Caco-2 (cell line): Measurements from ENCODE around the gene TWIST2. TPM values are rescaled to one million over a fixed set of nuclear protein-coding genes. Genes with fewer than 3 reads are reported as not detected.
A peak's percentile ranks its signal among the peaks of the same experiment; 100 is the strongest.

Source experiments
- BruUV-seq: library from RNA; stranded (reverse); fragments of 400-500 nt; replicated peaks from 2 replicates; lab custom pipeline; 2021; lab: Mats Ljungman, UMichigan
- CTCF ChIA-PET: fragments of 300-600 bp; sonication (Branson Sonifier 250); formaldehyde crosslinking; loops from one replicate; lab custom pipeline; 2022; ENCODE audit warnings: antibody characterized with exemption; lab: Charles Lee
- POLR2A ChIA-PET: fragments of 300-600 bp; sonication (Branson Sonifier 250); formaldehyde crosslinking; loops from one replicate; lab custom pipeline; 2022; ENCODE audit warnings: antibody characterized with exemption; lab: Charles Lee
- DNase-seq, 2 experiments: peaks; one replicate each; pipeline versions ENCODE4 v3.0.0 to v3.0.0-alpha.2; 2020 to 2022
- H3K27me3 ChIP-seq: replicated peaks from 2 replicates; pipeline ENCODE4 v1.6.0; 2011; ENCODE audit warnings: low read length; ENCODE audit not compliant: control insufficient read depth, insufficient read depth
- H3K36me3 ChIP-seq: 2 replicates; pipeline ENCODE4 v1.5.1; 2011; ENCODE audit warnings: low read length; ENCODE audit not compliant: control insufficient read depth, insufficient read depth
- H3K4me1 ChIP-seq: fragments of 250-450 bp; sonication (Bioruptor Pico); 2 replicates; pipeline ENCODE4 v1.5.1; 2020; ENCODE audit warnings: mild to moderate bottlenecking
- H3K4me3 ChIP-seq: 2 replicates; pipeline ENCODE4 v1.5.1; 2011; ENCODE audit warnings: low read depth, mild to moderate bottlenecking, control low read depth, low read length
- H3K9me3 ChIP-seq: fragments of 250-450 bp; sonication (Bioruptor Pico); 2 replicates; pipeline ENCODE4 v1.5.1; 2020; ENCODE audit warnings: mild to moderate bottlenecking, moderate library complexity
- H3K27ac Mint-ChIP-seq: one replicate; pipeline ENCODE4 v1.8.0; 2022; ENCODE audit warnings: mixed read lengths; ENCODE audit not compliant: unreplicated experiment
- H3K27me3 Mint-ChIP-seq: one replicate; pipeline ENCODE4 v1.8.0; 2022; ENCODE audit warnings: mixed read lengths; ENCODE audit not compliant: insufficient read depth, unreplicated experiment
- H3K36me3 Mint-ChIP-seq: one replicate; pipeline ENCODE4 v1.8.0; 2022; ENCODE audit warnings: mild to moderate bottlenecking, mixed read lengths; ENCODE audit not compliant: insufficient read depth, unreplicated experiment
- H3K4me1 Mint-ChIP-seq: one replicate; pipeline ENCODE4 v1.8.0; 2022; ENCODE audit warnings: low read depth, mixed read lengths; ENCODE audit not compliant: unreplicated experiment
- H3K4me3 Mint-ChIP-seq: one replicate; pipeline ENCODE4 v1.8.0; 2022; ENCODE audit warnings: mild to moderate bottlenecking, moderate library complexity, mixed read lengths; ENCODE audit not compliant: unreplicated experiment
- H3K9me3 Mint-ChIP-seq: one replicate; pipeline ENCODE4 v1.8.0; 2022; ENCODE audit warnings: mixed read lengths; ENCODE audit not compliant: unreplicated experiment
- CTCF ChIP-seq, 2 experiments: fragments of 200-600 bp in 1 of 2; IDR thresholded peaks; 1 replicate in 1 of 2; 2 replicates in 1 of 2; pipeline versions ENCODE4 v1.5.1 to v1.8.0; 2011 to 2022; ENCODE audit warnings: antibody characterized with exemption in 1 of 2, control low read depth in 1 of 2, inconsistent platforms in 1 of 2, low read depth in 1 of 2, low read length in 1 of 2, mild to moderate bottlenecking in 1 of 2, moderate library complexity in 1 of 2; ENCODE audit not compliant: insufficient read depth in 1 of 2, severe bottlenecking in 1 of 2, unreplicated experiment in 1 of 2
- intact Hi-C: fragments of 100-400 bp; cut with micrococcal nuclease; formaldehyde crosslinking; loops from one replicate; pipeline ENCODE4 v1.10.0; 2022; ENCODE audit not compliant: unreplicated experiment
- total RNA-seq: library from RNA; stranded (reverse); gene quantifications from 2 replicates; pipeline ENCODE4 v1.2.3, GENCODE V29; 2022

TWIST2 gene
- total RNA-seq, 1 experiment from 2014 or later, result not detected

GRCh38 chr2:238865015-238865719 is 17.3 kb downstream of the TWIST2 start:
- CTCF ChIA-PET, result no interaction called here
- Mint-ChIP-seq H3K4me1 (peaks cover 10% of the 10 kb centered on the region), H3K4me3 (peak overlapping the region; percentile 59)

GRCh38 chr2:238865744-238866355 is 18.0 kb downstream of the TWIST2 start:
- Mint-ChIP-seq H3K27me3 (no peaks in the 10 kb centered on the region), H3K4me1 (peaks cover 10% of the 10 kb centered on the region), H3K4me3 (no peak overlapping the region), H3K9me3 (no peaks in the 10 kb centered on the region), H3K27ac (no peak overlapping the region), H3K36me3 (peaks cover 5% of the 10 kb centered on the region)
- Histone ChIP-seq H3K4me3 (no peak overlapping the region), H3K9me3 (no peaks in the 10 kb centered on the region), H3K4me1 (peaks cover 22% of the 10 kb centered on the region), H3K27me3 (no peaks in the 10 kb centered on the region), H3K36me3 (no peaks in the 10 kb centered on the region)
- ChIA-PET CTCF (no interaction called here), POLR2A (no interaction called here)
- BruUV-seq, result no TSS peak
- intact Hi-C loops, result no loop called here
- DNase-seq, result no peak
- no peak for TF ChIP-seq CTCF (IDR thresholded peaks at IDR 0.05; ENCODE audit: insufficient read depth in 1 of 2, low read depth in 1 of 2, low read length in 1 of 2, severe bottlenecking in 1 of 2, unreplicated experiment in 1 of 2)

More at GRCh38 chr2:238865015-238865719, 17.3 kb downstream of the TWIST2 start:
- TF ChIP-seq CTCF (IDR thresholded peaks at IDR 0.05; ENCODE audit: insufficient read depth in 1 of 2, low read depth in 1 of 2, low read length in 1 of 2, severe bottlenecking in 1 of 2, unreplicated experiment in 1 of 2), result no peak
- intact Hi-C loops, result no loop called here
- Mint-ChIP-seq H3K36me3 (peaks cover 5% of the 10 kb centered on the region), H3K27ac (no peak overlapping the region), H3K9me3 (no peaks in the 10 kb centered on the region), H3K27me3 (no peaks in the 10 kb centered on the region)
- H3K9me3 ChIP-seq, result no peaks in the 10 kb centered on the region
- POLR2A ChIA-PET, result no interaction called here
- DNase-seq, result no peak
- H3K36me3 ChIP-seq, result no peaks in the 10 kb centered on the region
- no TSS peak for BruUV-seq
- H3K4me1 ChIP-seq, result peaks cover 22% of the 10 kb centered on the region
- no peaks in the 10 kb centered on the region for H3K27me3 ChIP-seq
- H3K4me3 ChIP-seq, result no peak overlapping the region

- Histone ChIP-seq H3K4me3 (no peak overlapping the region), H3K4me1 (peaks cover 22% of the 10 kb centered on the region), H3K36me3 (no peaks in the 10 kb centered on the region), H3K27me3 (no peaks in the 10 kb centered on the region), H3K9me3 (no peaks in the 10 kb centered on the region)
- Mint-ChIP-seq H3K36me3 (peaks cover 5% of the 10 kb centered on the region), H3K4me3 (no peak overlapping the region), H3K27ac (no peak overlapping the region), H3K27me3 (no peaks in the 10 kb centered on the region), H3K9me3 (no peaks in the 10 kb centered on the region), H3K4me1 (peaks cover 10% of the 10 kb centered on the region)
- ChIA-PET POLR2A (no interaction called here), CTCF (no interaction called here)
- no TSS peak for BruUV-seq
- no peak for TF ChIP-seq CTCF (IDR thresholded peaks at IDR 0.05; ENCODE audit: insufficient read depth in 1 of 2, low read depth in 1 of 2, low read length in 1 of 2, severe bottlenecking in 1 of 2, unreplicated experiment in 1 of 2)
- DNase-seq, result no peak
- intact Hi-C loops, result no loop called here
Observed at GRCh38 chr2:238866656-238867277, 18.9 kb downstream of the TWIST2 start.
